Kidney (tissue), 14 donors: ENCODE results near the gene NUDT4. TPM values are rescaled to one million over a fixed set of nuclear protein-coding genes. Genes with fewer than 3 reads are reported as not detected.

ENCODE experiments used
- DNase-seq, 5 donors: peaks; one replicate each; pipeline ENCODE4 v3.0.0-alpha.2; 2013 to 2020
- FAIRE-seq: peaks from 2 replicates; lab custom pipeline; 2012; peaks lifted over from hg19 to GRCh38; lab: Jason Lieb, UNC
- H3K27ac ChIP-seq, 2 donors: one replicate each; pipeline ENCODE4 v1.7.0; 2013; ENCODE audit warnings: low read depth in 2 of 2, low read length in 2 of 2, inconsistent platforms in 1 of 2
- H3K27me3 ChIP-seq: one replicate; pipeline ENCODE4 v1.7.1; 2013; ENCODE audit warnings: low read length, inconsistent platforms; ENCODE audit not compliant: control insufficient read depth, insufficient read depth
- H3K36me3 ChIP-seq, 3 donors: one replicate each; pipeline versions ENCODE4 v1.7.0 to v1.7.1; 2013; ENCODE audit warnings: low read length in 3 of 3, control low read depth in 1 of 3, inconsistent platforms in 1 of 3; ENCODE audit not compliant: insufficient read depth in 3 of 3, control insufficient read depth in 2 of 3
- H3K4me1 ChIP-seq, 3 donors: one replicate each; pipeline versions ENCODE4 v1.7.0 to v1.7.1; 2013; ENCODE audit warnings: low read length in 3 of 3, inconsistent platforms in 1 of 3, low read depth in 1 of 3; ENCODE audit not compliant: control insufficient read depth in 2 of 3, insufficient read depth in 2 of 3
- H3K4me3 ChIP-seq, 3 donors: one replicate each; pipeline versions ENCODE4 v1.7.0 to v1.8.1; 2013; ENCODE audit warnings: low read length in 3 of 3, control low read depth in 1 of 3, inconsistent platforms in 1 of 3
- H3K9ac ChIP-seq, 3 donors: one replicate each; pipeline versions ENCODE4 v1.7.0 to v1.7.1; 2013; ENCODE audit warnings: low read length in 3 of 3, control low read depth in 1 of 3, inconsistent platforms in 1 of 3
- H3K9me3 ChIP-seq, 3 donors: one replicate each; pipeline versions ENCODE4 v1.7.0 to v1.7.1; 2013; ENCODE audit warnings: low read length in 3 of 3, control low read depth in 1 of 3, inconsistent platforms in 1 of 3; ENCODE audit not compliant: control insufficient read depth in 2 of 3, insufficient read depth in 1 of 3
- intact Hi-C: fragments of 100-400 bp; cut with DNase I; formaldehyde crosslinking; loops from one replicate; pipeline ENCODE4 v1.11.1; 2022
- polyA plus RNA-seq: library from polyadenylated mRNA; stranded (reverse); fragments of 350-450 nt; fragmentation: Illumina TruSeq; extraction: RNeasy Lipid Tissue Mini Kit (QIAGEN cat#74804); gene quantifications from one replicate; pipeline ENCODE4 v1.2.3, GENCODE V29; 2014; ENCODE audit warnings: low read depth, low replicate concordance; ENCODE audit not compliant: insufficient read depth
- total RNA-seq: library from RNA; stranded (reverse); fragmentation: NEBNext Ultra II Directional; extraction: Animal tissue kit (Norgen Biotek cat#: 25700); gene quantifications from one replicate; pipeline ENCODE4 v1.2.1, GENCODE V29; 2021
- TF ChIP-seq, protein P1 (sequence below): IDR thresholded peaks from 3 replicates; pipeline ENCODE4 v1.5.1; 2012; ENCODE audit warnings: mild to moderate bottlenecking, moderate library complexity, borderline replicate concordance; ENCODE audit not compliant: insufficient read depth; ENCODE audit errors: extremely low read depth
- donor health status: control.
- donor health status: control.
- donor health status: control.
- donor health status: control.
- donor health status: control.
- donor health status: DM: yes; HTN: yes; CAD: no.
- donor health status: Normal renal cell carcinoma (clear cell type).

The NUDT4 gene
- total and polyA plus RNA-seq, 2 donors from 2014 or later: 104 to 127 TPM

DNA sequence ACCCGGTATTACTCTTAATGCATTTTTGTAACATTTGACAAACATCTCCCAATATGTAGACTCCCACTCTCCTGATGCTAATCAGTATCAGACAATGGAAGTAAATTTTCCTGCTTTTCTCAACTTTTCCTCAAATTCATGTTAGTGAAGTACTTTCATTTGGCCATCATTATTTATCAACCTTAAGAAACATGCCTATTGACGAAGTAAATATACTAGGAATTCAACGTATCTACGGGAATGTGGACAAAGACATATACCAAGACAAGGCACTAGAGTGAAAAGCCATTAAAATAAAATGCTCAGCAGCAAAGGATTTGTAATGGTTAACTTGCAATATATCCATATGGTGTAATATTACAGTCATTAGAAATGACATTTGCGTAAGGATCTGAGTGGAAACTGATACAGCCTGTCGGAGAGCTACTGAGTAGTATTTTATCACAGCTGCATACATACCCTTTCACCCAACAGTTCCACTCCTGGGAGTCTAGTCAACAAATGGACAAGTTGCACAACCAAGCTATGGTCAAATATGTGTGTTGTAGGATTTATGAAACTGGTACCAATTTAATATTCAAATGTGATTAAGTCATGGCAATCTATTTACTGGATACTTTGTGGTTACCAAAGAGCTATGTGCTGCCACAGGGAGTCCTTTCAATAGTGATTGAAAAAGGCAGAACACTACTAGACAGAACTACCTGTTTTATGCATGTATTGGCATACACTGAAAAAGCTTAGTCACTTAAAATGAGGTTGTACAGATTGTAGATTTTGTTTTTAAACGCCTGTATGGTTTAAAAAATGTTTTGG, 26.5 kb downstream of the NUDT4 start:
- H3K9me3 ChIP-seq: no peaks in the 10 kb centered on the region
- no peaks in the 10 kb centered on the region for H3K27me3 ChIP-seq
- H3K36me3 ChIP-seq: peaks cover 0 to 7% (median 4%) of the 10 kb centered on the region in 3 donors
- FAIRE-seq (no peak), DNase-seq (no peak)
- intact Hi-C loops: no loop called here
- peaks cover 0 to 8% (median 0%) of the 10 kb centered on the region in 3 donors for H3K4me1 ChIP-seq
- TF ChIP-seq, protein P1, sequence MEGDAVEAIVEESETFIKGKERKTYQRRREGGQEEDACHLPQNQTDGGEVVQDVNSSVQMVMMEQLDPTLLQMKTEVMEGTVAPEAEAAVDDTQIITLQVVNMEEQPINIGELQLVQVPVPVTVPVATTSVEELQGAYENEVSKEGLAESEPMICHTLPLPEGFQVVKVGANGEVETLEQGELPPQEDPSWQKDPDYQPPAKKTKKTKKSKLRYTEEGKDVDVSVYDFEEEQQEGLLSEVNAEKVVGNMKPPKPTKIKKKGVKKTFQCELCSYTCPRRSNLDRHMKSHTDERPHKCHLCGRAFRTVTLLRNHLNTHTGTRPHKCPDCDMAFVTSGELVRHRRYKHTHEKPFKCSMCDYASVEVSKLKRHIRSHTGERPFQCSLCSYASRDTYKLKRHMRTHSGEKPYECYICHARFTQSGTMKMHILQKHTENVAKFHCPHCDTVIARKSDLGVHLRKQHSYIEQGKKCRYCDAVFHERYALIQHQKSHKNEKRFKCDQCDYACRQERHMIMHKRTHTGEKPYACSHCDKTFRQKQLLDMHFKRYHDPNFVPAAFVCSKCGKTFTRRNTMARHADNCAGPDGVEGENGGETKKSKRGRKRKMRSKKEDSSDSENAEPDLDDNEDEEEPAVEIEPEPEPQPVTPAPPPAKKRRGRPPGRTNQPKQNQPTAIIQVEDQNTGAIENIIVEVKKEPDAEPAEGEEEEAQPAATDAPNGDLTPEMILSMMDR: no peak
- H3K27ac ChIP-seq: no peak overlapping the region
- no peak overlapping the region for H3K9ac ChIP-seq
- H3K4me3 ChIP-seq: no peak overlapping the region

DNA sequence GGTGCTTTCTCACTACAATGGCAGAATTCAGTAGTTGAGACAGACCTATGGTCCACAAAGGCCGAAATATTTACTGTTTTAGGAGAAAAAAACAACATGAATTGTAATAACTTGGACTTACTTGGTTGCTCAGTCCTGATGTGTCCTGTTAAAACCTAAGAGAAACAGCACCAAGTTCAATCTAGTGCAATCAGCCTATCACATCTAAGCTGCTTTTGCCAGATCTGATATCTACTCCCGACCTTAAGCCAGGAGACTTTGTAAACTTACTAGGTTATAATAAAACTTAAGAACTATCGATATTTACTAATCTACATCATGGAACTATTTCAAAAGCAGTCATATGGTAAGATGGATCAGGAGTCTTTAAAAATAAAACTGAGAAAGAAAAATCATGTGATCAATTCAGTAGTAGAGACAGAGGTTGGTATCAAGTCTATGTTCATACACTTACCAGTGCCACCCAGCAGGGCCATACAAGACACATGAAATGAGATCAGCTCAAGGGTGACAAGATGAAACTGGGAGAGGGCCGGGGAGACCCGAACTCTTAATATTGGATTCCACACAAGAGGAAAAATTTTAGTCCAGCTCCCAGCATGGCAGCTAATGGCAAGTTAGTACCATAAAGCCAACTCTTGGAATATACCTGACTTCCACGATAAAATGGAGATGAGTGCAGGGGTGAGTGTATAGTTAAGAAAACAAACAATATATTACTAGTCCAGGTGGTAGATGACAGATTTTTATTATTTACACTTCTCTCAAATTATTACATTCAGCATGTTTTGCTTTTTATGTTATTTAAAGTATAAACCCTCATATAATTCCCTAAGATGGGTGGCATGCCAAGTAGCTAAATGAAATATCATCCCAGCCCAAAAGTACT, 27.5 kb downstream of the NUDT4 start:
- no peaks in the 10 kb centered on the region for H3K9me3 ChIP-seq
- DNase-seq (no peak), FAIRE-seq (no peak)
- no peak overlapping the region for H3K27ac ChIP-seq
- H3K27me3 ChIP-seq: no peaks in the 10 kb centered on the region
- intact Hi-C loops: no loop called here
- TF ChIP-seq, protein P1: no peak
- H3K4me1 ChIP-seq: peaks cover 0 to 8% (median 0%) of the 10 kb centered on the region in 3 donors
- H3K4me3 ChIP-seq: no peak overlapping the region
- no peak overlapping the region for H3K9ac ChIP-seq
- H3K36me3 ChIP-seq: peaks cover 0 to 7% (median 4%) of the 10 kb centered on the region in 3 donors

DNA sequence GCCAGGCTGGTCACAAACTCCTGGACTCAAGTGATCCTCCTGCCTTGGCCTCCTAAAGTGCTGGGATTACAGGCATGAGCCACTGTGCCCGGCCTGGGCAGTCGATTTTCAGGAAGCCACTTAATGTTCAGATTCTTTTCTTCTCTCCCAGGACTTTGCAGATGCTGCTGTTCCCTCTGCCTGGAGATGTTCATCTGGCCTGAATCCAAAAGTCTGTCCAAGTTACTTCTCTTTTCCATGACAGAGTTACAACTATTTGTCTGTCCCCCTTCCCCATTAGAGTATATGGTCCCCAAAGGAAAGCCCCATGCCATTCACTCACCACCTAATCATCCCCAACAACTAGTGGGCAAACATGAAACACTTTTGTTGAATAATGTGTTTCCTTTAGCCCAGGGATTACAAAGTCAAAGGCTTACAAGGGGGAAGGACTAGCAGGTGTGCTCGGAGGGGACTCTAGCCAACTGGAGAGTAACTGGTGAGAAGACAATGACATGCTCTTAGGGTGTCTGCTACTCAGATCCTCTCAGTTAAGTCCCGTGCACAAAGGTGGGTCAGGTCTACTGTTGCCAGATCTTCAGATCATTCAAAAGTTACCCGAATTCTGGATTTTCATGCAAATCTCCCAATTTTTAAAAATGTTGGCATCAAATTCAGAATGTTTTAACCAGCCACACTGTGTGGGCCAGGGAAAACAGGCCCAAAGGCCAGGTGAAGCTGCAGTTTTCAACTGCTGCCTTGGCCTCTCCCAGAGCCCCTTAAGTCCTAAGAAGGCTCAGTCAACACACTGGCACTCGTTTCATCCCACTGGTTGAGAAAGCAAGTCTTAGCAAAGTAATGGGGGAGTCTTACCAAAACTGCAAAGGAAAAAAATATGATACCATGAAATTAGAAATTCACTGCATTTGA, 29.6 kb downstream of the NUDT4 start:
- no peak overlapping the region for H3K4me3 ChIP-seq
- H3K9me3 ChIP-seq: no peaks in the 10 kb centered on the region
- no peaks in the 10 kb centered on the region for H3K27me3 ChIP-seq
- intact Hi-C loops: no loop called here
- peaks cover 0 to 5% (median 0%) of the 10 kb centered on the region in 3 donors for H3K4me1 ChIP-seq
- TF ChIP-seq, protein P1: no peak
- H3K36me3 ChIP-seq: peaks cover 0 to 5% (median 4%) of the 10 kb centered on the region in 3 donors
- no peak overlapping the region for H3K9ac ChIP-seq
- no peak overlapping the region for H3K27ac ChIP-seq
- DNase-seq (no peak), FAIRE-seq (no peak)
